Parathyroid adenoma (tissue), 2 donors: Measurements from ENCODE around the gene ZBTB18.
"Not testable (repeated sequence)": the region's sequence is repeated elsewhere in the genome, so short reads cannot be mapped to it uniquely, and the experiment has no call there.

Experiments
- H2AFZ ChIP-seq: fragments of 300-600 bp; sonication (generic); one replicate; pipeline ENCODE4 v1.7.0; 2017; ENCODE audit warnings: antibody characterized with exemption, mild to moderate bottlenecking
- H3K27ac ChIP-seq: fragments of 300-600 bp; sonication (generic); one replicate; pipeline ENCODE4 v1.7.0; 2017
- H3K27me3 ChIP-seq: fragments of 300-600 bp; sonication (generic); one replicate; pipeline ENCODE4 v1.7.0; 2017; ENCODE audit warnings: low read length; ENCODE audit not compliant: control insufficient read depth, insufficient read depth
- H3K36me3 ChIP-seq: fragments of 300-600 bp; sonication (generic); one replicate; pipeline ENCODE4 v1.7.0; 2017; ENCODE audit warnings: low read length; ENCODE audit not compliant: control insufficient read depth, insufficient read depth
- H3K4me1 ChIP-seq: fragments of 300-600 bp; sonication (generic); one replicate; pipeline ENCODE4 v1.7.0; 2017; ENCODE audit warnings: control low read depth
- H3K4me2 ChIP-seq: fragments of 300-600 bp; sonication (generic); one replicate; pipeline ENCODE4 v1.7.0; 2017; ENCODE audit warnings: low read length
- H3K4me3 ChIP-seq: fragments of 300-600 bp; sonication (generic); one replicate; pipeline ENCODE4 v1.7.0; 2017; ENCODE audit warnings: low read depth, low read length
- H3K79me2 ChIP-seq: fragments of 300-600 bp; sonication (generic); one replicate; pipeline ENCODE4 v1.7.0; 2017; ENCODE audit warnings: control low read depth
- H3K9ac ChIP-seq: fragments of 300-600 bp; sonication (generic); one replicate; pipeline ENCODE4 v1.7.0; 2017; ENCODE audit warnings: mild to moderate bottlenecking
- H3K9me3 ChIP-seq: fragments of 300-600 bp; sonication (generic); one replicate; pipeline ENCODE4 v1.7.0; 2017; ENCODE audit warnings: low read length; ENCODE audit not compliant: control insufficient read depth
- TF ChIP-seq, protein P1 (sequence below): fragments of 300-600 bp; sonication (generic); IDR thresholded peaks from one replicate; pipeline ENCODE4 v1.7.0; 2017; ENCODE audit warnings: antibody characterized with exemption, mild to moderate bottlenecking
- donor health status: primary hyperparathyroidism.

ZBTB18 gene

GRCh38 chr1:244012202-244012601 lies 38.9 kb upstream of the ZBTB18 start:
- Histone ChIP-seq H3K4me1 (no peaks in the 10 kb centered on the region), H3K36me3 (no peaks in the 10 kb centered on the region), H3K9ac (no peak overlapping the region), H3K4me3 (no peak overlapping the region), H3K9me3 (no peaks in the 10 kb centered on the region), H3K4me2 (no peak overlapping the region), H2AFZ (no peak overlapping the region), H3K27me3 (no peaks in the 10 kb centered on the region), H3K79me2 (no peaks in the 10 kb centered on the region), H3K27ac (no peak overlapping the region)
- TF ChIP-seq, protein P1, sequence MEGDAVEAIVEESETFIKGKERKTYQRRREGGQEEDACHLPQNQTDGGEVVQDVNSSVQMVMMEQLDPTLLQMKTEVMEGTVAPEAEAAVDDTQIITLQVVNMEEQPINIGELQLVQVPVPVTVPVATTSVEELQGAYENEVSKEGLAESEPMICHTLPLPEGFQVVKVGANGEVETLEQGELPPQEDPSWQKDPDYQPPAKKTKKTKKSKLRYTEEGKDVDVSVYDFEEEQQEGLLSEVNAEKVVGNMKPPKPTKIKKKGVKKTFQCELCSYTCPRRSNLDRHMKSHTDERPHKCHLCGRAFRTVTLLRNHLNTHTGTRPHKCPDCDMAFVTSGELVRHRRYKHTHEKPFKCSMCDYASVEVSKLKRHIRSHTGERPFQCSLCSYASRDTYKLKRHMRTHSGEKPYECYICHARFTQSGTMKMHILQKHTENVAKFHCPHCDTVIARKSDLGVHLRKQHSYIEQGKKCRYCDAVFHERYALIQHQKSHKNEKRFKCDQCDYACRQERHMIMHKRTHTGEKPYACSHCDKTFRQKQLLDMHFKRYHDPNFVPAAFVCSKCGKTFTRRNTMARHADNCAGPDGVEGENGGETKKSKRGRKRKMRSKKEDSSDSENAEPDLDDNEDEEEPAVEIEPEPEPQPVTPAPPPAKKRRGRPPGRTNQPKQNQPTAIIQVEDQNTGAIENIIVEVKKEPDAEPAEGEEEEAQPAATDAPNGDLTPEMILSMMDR, result no peak

DNA sequence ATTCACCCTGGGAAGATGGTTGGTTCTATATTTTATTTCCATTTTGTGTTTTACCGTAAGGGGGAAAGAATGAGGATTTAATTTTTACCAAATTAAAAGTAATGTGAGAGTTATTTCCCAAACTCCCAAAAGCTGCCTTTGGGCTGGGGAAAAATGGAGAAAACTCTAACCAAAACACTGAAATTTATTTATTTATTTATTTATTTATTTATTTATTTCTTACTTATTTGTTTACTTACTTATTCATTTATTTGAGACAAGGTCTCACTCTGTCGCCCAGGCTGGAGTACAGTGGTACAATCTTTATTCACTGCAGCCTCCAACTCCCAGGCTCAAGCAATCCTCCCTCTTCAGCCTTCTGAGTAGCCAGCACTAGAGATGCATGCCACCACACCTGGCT lies 38.0 kb upstream of the ZBTB18 start:
- no peaks in the 10 kb centered on the region for H3K79me2 ChIP-seq
- H3K4me3 ChIP-seq, result no peak overlapping the region
- no peak overlapping the region for H3K9ac ChIP-seq
- no peak overlapping the region for H3K4me2 ChIP-seq
- TF ChIP-seq, protein P1, result no peak
- no peaks in the 10 kb centered on the region for H3K27me3 ChIP-seq
- no peaks in the 10 kb centered on the region for H3K4me1 ChIP-seq
- H2AFZ ChIP-seq, result no peak overlapping the region
- H3K27ac ChIP-seq, result no peak overlapping the region
- no peaks in the 10 kb centered on the region for H3K9me3 ChIP-seq
- H3K36me3 ChIP-seq, result no peaks in the 10 kb centered on the region

GRCh38 chr1:244014862-244015261 lies 36.2 kb upstream of the ZBTB18 start:
- not testable (repeated sequence) for H3K79me2 ChIP-seq, H3K4me3 ChIP-seq

DNA sequence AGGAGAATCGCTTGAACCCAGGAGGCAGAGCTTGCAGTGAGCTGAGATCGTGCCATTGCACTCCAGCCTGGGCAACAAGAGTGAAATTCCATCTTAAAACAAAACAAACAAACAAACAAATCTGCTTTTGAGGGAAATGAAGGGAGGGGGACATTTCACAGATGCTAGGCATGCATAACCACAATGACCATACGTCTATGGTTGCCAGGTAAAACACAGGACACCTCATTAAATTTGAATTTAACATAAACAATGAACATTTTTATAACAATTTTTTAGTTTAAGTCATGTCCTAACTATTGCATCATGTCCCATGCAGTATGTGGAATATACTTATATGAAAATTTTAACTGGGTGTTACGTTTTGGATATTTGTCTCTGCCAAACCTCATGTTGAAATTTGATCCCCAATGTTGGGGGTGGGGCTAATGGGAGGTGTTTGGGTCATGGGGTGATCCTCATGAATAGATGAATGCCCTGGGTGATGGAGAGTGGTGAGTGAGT lies 31.0 kb upstream of the ZBTB18 start:
- Histone ChIP-seq H3K9ac (no peak overlapping the region), H3K9me3 (no peaks in the 10 kb centered on the region), H3K36me3 (no peaks in the 10 kb centered on the region), H3K27ac (no peak overlapping the region), H2AFZ (no peak overlapping the region), H3K4me2 (no peak overlapping the region), H3K4me1 (no peaks in the 10 kb centered on the region), H3K4me3 (no peak overlapping the region), H3K79me2 (no peaks in the 10 kb centered on the region), H3K27me3 (no peaks in the 10 kb centered on the region)
- TF ChIP-seq, protein P1, result no peak

More at GRCh38 chr1:244014862-244015261, 36.2 kb upstream of the ZBTB18 start:
- not testable (repeated sequence) for H3K27me3 ChIP-seq, H3K9ac ChIP-seq, H3K9me3 ChIP-seq, H3K4me1 ChIP-seq, H3K4me2 ChIP-seq, H3K27ac ChIP-seq, H2AFZ ChIP-seq, H3K36me3 ChIP-seq

GRCh38 chr1:244021427-244021826 lies 29.7 kb upstream of the ZBTB18 start:
- TF ChIP-seq, protein P1, result no peak
- Histone ChIP-seq H3K4me3 (no peak overlapping the region), H3K27ac (no peak overlapping the region), H3K9ac (no peak overlapping the region), H3K4me1 (no peaks in the 10 kb centered on the region), H2AFZ (no peak overlapping the region), H3K36me3 (no peaks in the 10 kb centered on the region), H3K79me2 (no peaks in the 10 kb centered on the region), H3K27me3 (no peaks in the 10 kb centered on the region), H3K4me2 (no peak overlapping the region), H3K9me3 (no peaks in the 10 kb centered on the region)
